ENCODE results near the gene MYOCOS.

Gene MYOCOS

GRCh38 chr1:171674431-171675405 lies 52.7 kb downstream of the MYOCOS start:
- no peak overlapping the region for H3K4me3 ChIP-seq (ENCODE audit: low read depth, low read length)
- no peak for TF ChIP-seq CTCF (IDR thresholded peaks at IDR 0.05; ENCODE audit: low read depth, low read length)
